Measurements from ENCODE around the gene ERBB4. TPM values are rescaled to one million over a fixed set of nuclear protein-coding genes. Genes with fewer than 3 reads are reported as not detected.

The ERBB4 gene
- total RNA-seq, 1 experiment from 2014 or later = 0.15 TPM

DNA sequence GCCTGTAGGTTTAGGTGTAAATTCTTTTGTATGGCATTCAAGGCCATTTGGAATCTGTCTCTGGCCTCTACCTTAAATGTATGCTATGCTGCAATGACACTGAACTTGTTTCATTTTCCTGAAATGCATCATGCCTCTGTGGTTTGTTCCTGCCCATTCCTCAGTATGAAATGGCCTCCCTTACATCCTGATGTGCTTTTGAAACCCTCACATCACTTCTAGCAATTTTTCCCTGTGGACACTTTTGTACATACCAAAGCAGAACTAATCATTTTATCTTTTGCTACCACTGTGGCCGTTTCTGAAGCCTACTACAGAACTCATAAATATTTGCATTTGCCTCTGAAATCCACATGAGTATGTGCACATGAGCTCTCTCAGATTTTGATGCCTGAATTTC lies 557.2 kb downstream of the ERBB4 start:
- no peak for TF ChIP-seq POLR2AphosphoS5 (IDR thresholded peaks at IDR 0.05; ENCODE audit: low read depth, low read length)
- no peak for TF ChIP-seq SIN3A (IDR thresholded peaks at IDR 0.05; ENCODE audit: borderline replicate concordance, insufficient read depth, low read depth, low read length)
- Histone ChIP-seq H3K27me3 (ENCODE audit: control insufficient read depth, insufficient read depth, low read length) (no peaks in the 10 kb centered on the region), H3K4me3 (ENCODE audit: low read depth in 2 of 2, low read length in 2 of 2) (no peak overlapping the region), H3K4me1 (ENCODE audit: control insufficient read depth, insufficient read depth, low read length) (no peaks in the 10 kb centered on the region), H3K27ac (ENCODE audit: low read length) (no peak overlapping the region), H3K36me3 (ENCODE audit: control insufficient read depth, insufficient read depth, low read length) (no peaks in the 10 kb centered on the region), H3K9me3 (ENCODE audit: control insufficient read depth, insufficient read depth, low read depth, low read length) (no peaks in the 10 kb centered on the region)
- no TSS peak for BruUV-seq (replicated peaks)
- in situ Hi-C loops (cut with HindIII; ENCODE audit: low pct_unique_long_range_greater_than_20kb, low sequenced_read_pairs) (no loop called here), intact Hi-C loops (cut with micrococcal nuclease; ENCODE audit: unreplicated experiment) (no loop called here)
- ChIA-PET POLR2A (no interaction called here), CTCF (no interaction called here)
- DNase-seq (ENCODE audit: low read depth, low spot score) = no peak
- ATAC-seq = no peak

DNA sequence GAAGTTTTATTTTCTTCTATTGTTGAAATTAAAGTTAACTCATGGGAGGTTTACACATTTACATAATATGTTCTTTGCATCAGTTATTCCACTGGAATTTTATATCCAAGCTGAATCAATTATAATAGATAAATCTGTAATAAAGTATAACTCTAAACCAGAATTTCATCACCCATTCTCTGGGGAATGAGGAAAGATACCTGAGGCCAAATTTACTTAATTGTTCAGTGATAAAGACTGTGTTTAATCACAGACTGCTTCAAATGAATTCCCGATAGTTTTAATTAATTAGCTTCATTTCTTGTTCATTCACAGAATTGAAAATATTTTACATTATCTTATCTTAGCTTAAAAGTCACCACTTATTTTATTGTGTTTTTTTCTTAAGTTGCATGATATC lies 562.5 kb downstream of the ERBB4 start:
- ChIA-PET CTCF (no interaction called here), POLR2A (no interaction called here)
- intact Hi-C loops (cut with micrococcal nuclease; ENCODE audit: unreplicated experiment) (no loop called here), in situ Hi-C loops (cut with HindIII; ENCODE audit: low pct_unique_long_range_greater_than_20kb, low sequenced_read_pairs) (no loop called here)
- no TSS peak for BruUV-seq (replicated peaks)
- no peak overlapping the region for H3K4me3 ChIP-seq (ENCODE audit: low read depth in 2 of 2, low read length in 2 of 2)
- H3K4me1 ChIP-seq (ENCODE audit: control insufficient read depth, insufficient read depth, low read length) = no peaks in the 10 kb centered on the region
- DNase-seq (ENCODE audit: low read depth, low spot score) (no peak), ATAC-seq (no peak)
- H3K27me3 ChIP-seq (ENCODE audit: control insufficient read depth, insufficient read depth, low read length) = no peaks in the 10 kb centered on the region
- no peak overlapping the region for H3K27ac ChIP-seq (ENCODE audit: low read length)
- TF ChIP-seq TCF7L2 (IDR thresholded peaks at IDR 0.05; ENCODE audit: low read depth, low read length) = no peak
- no peak for TF ChIP-seq POLR2AphosphoS5 (IDR thresholded peaks at IDR 0.05; ENCODE audit: low read depth, low read length)
- TF ChIP-seq, protein P1, sequence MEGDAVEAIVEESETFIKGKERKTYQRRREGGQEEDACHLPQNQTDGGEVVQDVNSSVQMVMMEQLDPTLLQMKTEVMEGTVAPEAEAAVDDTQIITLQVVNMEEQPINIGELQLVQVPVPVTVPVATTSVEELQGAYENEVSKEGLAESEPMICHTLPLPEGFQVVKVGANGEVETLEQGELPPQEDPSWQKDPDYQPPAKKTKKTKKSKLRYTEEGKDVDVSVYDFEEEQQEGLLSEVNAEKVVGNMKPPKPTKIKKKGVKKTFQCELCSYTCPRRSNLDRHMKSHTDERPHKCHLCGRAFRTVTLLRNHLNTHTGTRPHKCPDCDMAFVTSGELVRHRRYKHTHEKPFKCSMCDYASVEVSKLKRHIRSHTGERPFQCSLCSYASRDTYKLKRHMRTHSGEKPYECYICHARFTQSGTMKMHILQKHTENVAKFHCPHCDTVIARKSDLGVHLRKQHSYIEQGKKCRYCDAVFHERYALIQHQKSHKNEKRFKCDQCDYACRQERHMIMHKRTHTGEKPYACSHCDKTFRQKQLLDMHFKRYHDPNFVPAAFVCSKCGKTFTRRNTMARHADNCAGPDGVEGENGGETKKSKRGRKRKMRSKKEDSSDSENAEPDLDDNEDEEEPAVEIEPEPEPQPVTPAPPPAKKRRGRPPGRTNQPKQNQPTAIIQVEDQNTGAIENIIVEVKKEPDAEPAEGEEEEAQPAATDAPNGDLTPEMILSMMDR (IDR thresholded peaks at IDR 0.05) = no peak
- TF ChIP-seq, protein P2, sequence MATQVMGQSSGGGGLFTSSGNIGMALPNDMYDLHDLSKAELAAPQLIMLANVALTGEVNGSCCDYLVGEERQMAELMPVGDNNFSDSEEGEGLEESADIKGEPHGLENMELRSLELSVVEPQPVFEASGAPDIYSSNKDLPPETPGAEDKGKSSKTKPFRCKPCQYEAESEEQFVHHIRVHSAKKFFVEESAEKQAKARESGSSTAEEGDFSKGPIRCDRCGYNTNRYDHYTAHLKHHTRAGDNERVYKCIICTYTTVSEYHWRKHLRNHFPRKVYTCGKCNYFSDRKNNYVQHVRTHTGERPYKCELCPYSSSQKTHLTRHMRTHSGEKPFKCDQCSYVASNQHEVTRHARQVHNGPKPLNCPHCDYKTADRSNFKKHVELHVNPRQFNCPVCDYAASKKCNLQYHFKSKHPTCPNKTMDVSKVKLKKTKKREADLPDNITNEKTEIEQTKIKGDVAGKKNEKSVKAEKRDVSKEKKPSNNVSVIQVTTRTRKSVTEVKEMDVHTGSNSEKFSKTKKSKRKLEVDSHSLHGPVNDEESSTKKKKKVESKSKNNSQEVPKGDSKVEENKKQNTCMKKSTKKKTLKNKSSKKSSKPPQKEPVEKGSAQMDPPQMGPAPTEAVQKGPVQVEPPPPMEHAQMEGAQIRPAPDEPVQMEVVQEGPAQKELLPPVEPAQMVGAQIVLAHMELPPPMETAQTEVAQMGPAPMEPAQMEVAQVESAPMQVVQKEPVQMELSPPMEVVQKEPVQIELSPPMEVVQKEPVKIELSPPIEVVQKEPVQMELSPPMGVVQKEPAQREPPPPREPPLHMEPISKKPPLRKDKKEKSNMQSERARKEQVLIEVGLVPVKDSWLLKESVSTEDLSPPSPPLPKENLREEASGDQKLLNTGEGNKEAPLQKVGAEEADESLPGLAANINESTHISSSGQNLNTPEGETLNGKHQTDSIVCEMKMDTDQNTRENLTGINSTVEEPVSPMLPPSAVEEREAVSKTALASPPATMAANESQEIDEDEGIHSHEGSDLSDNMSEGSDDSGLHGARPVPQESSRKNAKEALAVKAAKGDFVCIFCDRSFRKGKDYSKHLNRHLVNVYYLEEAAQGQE (IDR thresholded peaks at IDR 0.05; ENCODE audit: insufficient read depth in 1 of 2, low read depth in 2 of 2, low read length in 1 of 2) = no peak
- no peak for TF ChIP-seq SIN3A (IDR thresholded peaks at IDR 0.05; ENCODE audit: borderline replicate concordance, insufficient read depth, low read depth, low read length)
- no peaks in the 10 kb centered on the region for H3K36me3 ChIP-seq (ENCODE audit: control insufficient read depth, insufficient read depth, low read length)
- no peaks in the 10 kb centered on the region for H3K9me3 ChIP-seq (ENCODE audit: control insufficient read depth, insufficient read depth, low read depth, low read length)

- no peak for DNase-seq (ENCODE audit: low read depth, low spot score)
- in situ Hi-C loops (cut with HindIII; ENCODE audit: low pct_unique_long_range_greater_than_20kb, low sequenced_read_pairs) (no loop called here), intact Hi-C loops (cut with micrococcal nuclease; ENCODE audit: unreplicated experiment) (no loop called here)
- H3K4me1 ChIP-seq (ENCODE audit: control insufficient read depth, insufficient read depth, low read length) = no peaks in the 10 kb centered on the region
- ChIA-PET CTCF (no interaction called here), POLR2A (no interaction called here)
- H3K27me3 ChIP-seq (ENCODE audit: control insufficient read depth, insufficient read depth, low read length) = no peaks in the 10 kb centered on the region
- no peak for ATAC-seq
- BruUV-seq (replicated peaks) = no TSS peak
- no peaks in the 10 kb centered on the region for H3K36me3 ChIP-seq (ENCODE audit: control insufficient read depth, insufficient read depth, low read length)
- no peak overlapping the region for H3K27ac ChIP-seq (ENCODE audit: low read length)
- no peak overlapping the region for H3K4me3 ChIP-seq (ENCODE audit: low read depth in 2 of 2, low read length in 2 of 2)
- TF ChIP-seq, protein P1 (IDR thresholded peaks at IDR 0.05) = no peak
- no peak for TF ChIP-seq TCF7L2 (IDR thresholded peaks at IDR 0.05; ENCODE audit: low read depth, low read length)
- no peak for TF ChIP-seq SIN3A (IDR thresholded peaks at IDR 0.05; ENCODE audit: borderline replicate concordance, insufficient read depth, low read depth, low read length)
- TF ChIP-seq, protein P2 (IDR thresholded peaks at IDR 0.05; ENCODE audit: insufficient read depth in 1 of 2, low read depth in 2 of 2, low read length in 1 of 2) = no peak
- no peak for TF ChIP-seq POLR2AphosphoS5 (IDR thresholded peaks at IDR 0.05; ENCODE audit: low read depth, low read length)
- H3K9me3 ChIP-seq (ENCODE audit: control insufficient read depth, insufficient read depth, low read depth, low read length) = no peaks in the 10 kb centered on the region
Measured at GRCh38 chr2:211967234-211967633, 571.4 kb downstream of the ERBB4 start.
